Smooth muscle cell of the brain vasculature (primary cell): ENCODE measurements around the gene ANKLE2.
"Not testable (repeated sequence)": the region's sequence is repeated elsewhere in the genome, so short reads cannot be mapped to it uniquely, and the experiment has no call there.

Source experiments
- DNase-seq: peaks from one replicate; pipeline ENCODE4 v3.0.0-alpha.2; 2012; ENCODE audit warnings: low read depth, low spot score

ANKLE2 gene

DNA sequence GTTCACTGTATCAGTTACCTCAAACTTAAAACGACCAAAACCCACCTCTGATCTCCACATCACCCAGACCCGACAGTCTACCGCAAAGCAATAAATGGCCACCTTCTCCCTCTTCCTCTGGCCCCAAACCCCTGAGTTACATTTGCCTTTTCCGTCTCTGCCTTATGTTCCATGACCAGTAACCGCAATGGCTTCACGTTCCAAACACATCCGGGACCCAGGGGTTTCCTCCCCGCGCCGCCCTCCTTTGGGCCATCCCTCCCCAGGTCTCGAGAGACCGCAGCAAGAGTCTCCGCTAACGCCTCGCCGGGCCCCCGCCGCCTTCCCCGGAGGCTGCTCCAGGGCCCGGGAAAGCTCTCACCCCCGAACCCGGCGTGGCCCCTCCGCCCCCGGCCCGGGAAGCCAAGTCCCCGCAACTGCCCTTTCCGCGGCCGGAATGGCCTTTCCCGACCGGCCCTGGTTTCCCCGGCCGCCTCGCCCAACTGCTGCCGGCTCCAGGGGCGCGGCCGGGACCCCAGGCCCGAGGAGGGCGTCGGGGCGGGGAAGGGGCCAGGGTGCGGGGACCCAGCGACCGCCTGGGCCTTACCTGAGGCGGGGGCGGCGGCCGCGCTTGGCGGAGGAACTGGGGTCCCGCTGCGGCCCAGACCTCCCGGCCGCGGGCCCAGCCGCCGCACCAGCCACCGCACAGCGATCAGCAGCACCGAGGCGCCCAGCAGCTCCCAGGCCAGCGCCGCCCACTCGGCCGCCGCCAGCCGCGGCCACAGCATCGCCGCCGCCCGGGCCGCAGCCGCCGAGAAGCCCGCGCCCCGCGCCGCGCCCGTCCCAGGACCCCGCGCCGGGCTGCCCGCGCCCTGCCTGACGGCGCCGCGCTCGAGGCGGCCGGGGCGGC lies at the start of gene ANKLE2:
TSS of gene ANKLE2 (minus strand) at position 801 of the 889 bp plus-strand sequence. CDS start at position 767, 34 bp downstream.
- DNase-seq: no peak

DNA sequence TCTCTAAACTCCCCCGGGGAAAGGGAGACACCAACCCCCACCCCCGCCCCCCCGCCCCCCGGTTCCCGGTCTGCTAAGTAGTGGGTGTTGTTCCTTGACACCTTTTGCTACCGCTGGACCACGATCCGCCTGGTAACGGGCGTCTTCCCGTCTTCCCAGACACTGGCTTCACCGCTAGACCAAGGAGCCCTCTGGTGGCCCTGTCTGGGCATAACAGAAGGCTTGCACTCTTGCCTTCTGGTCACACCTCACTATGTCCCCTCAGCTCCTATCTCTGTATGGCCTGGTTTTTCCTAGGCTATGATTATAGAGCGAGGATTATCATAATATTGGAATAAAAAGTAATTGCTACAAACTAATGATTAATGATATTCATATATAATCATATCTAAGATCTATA lies 47.8 kb upstream of the ANKLE2 start:
- DNase-seq: not testable (repeated sequence)

DNA sequence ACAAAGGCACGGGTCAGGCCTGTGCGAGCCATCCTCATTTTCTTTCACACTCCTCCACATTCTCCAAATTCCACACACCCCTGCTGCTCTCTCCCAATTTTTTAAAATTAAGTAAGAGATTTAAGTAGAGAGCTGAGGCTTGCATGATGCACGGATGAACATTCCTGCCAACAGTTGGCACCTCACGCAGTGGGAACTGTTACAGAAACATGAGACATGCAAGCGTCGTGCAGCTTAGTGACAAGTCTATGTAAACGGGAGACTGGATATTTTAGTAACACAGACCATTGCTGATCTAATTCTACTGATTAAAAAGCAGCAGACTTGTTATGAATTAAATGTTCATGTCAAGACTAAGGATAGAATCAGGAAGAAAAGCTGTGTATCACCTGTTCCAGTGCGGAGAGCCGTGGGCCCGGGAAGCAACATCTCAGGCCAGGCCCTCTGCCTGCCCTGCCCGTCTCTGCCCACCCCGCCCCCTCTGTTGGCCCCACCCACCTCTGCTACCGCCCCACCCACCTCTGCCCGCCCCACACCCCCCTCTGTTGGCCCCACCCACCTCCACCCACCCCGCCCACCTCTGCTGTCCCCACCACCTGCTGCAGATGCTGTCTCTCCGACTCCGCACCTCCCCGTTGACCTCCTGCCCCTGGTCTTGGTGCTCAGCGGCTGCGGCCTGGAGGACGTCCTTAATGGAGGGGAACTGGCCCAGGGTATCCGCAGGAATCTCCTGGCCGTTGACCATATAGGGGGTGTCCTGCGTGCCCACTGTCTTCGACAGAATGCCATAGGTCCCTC lies 45.9 kb upstream of the ANKLE2 start:
- DNase-seq: no peak

- no peak for DNase-seq
Observed at GRCh38 chr12:132806857-132807256, 45.2 kb upstream of the ANKLE2 start.

- DNase-seq: no peak
Observed at GRCh38 chr12:132804426-132804861, 42.8 kb upstream of the ANKLE2 start.

DNA sequence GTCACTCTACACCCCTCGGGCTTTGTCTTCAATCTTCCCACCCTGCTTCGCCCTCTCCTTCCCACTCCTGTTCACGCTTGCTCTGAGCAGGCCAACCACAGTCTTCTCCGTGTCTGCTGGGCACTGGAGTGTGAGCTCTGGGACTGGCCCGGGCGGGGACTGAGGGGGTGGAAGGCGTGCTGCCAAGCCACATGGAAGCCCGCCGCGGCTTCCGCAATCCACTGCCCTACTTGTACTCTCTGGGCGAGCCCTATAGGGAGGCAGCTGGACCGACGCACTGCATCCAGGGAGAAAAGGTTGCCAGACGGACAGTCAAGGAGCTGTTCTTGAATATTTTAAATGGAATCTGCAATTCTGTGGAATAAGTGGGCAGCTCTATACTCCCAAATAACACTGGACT lies 42.3 kb upstream of the ANKLE2 start:
- no peak for DNase-seq

GRCh38 chr12:132803125-132803524 lies 41.5 kb upstream of the ANKLE2 start:
- DNase-seq: no peak

GRCh38 chr12:132801741-132802140 lies 40.1 kb upstream of the ANKLE2 start:
- no peak for DNase-seq

DNA sequence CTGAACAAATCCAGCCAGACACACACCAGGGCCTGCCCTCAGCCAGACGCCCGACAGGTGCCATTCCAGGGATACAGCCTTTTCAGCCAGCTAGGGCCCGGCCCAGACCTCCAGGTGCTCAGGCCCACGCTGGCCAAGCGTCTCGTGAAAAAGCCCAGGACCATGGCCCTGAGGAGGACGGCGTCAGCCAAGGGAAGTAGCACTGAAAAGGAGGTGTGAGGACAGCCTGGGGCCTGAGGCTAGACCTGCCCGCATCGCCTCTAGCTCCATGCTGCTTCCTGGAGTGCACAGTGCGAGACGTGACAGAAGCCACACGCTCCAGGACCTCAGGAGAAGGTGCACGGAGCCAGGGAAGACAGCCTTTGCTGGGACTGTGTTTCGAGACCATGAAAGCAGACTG lies 37.2 kb upstream of the ANKLE2 start:
- DNase-seq: no peak

- no peak for DNase-seq
Observed at GRCh38 chr12:132797820-132798570, 36.4 kb upstream of the ANKLE2 start.

- DNase-seq: no peak
Observed at GRCh38 chr12:132795847-132796246, 34.2 kb upstream of the ANKLE2 start.

DNA sequence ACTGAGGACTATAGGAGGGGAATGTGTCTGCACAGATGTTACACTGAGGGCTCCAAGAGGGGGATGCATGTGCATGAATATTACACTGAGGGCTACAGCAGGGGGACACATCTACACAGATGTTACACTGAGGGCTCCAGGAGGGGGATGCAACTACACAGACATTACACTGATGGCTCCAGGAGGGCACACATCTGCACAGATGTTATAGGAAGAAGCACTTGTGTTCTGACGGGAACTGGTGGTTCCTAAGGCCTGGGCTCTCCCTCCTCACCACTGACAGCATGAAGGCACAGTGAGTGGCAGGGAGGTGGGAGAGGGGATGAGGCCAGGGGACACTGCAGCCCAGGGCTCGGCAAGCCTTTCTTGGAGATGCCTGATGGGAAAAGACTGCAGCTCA lies 30.3 kb upstream of the ANKLE2 start:
- DNase-seq: not testable (repeated sequence)

DNA sequence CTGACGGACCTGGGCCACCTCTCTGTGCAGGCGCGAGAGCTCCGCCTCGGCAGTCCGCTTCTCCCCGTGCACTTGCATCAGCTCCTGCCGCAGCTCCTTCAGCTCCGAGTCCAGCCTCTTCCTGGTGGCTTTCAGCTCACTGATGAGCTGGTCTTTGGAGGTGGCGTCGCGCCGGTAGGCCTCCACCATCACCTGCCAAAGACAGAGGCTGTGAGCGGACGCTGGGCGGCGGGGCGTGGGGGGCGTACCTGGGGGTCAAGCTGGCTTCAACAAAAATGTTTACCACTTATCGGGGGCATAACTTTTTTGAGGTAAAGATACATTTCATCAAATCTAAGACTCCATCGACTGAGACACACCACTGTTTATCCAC lies 27.5 kb upstream of the ANKLE2 start:
- no peak for DNase-seq

GRCh38 chr12:132788375-132789098 lies 26.9 kb upstream of the ANKLE2 start:
- no peak for DNase-seq

DNA sequence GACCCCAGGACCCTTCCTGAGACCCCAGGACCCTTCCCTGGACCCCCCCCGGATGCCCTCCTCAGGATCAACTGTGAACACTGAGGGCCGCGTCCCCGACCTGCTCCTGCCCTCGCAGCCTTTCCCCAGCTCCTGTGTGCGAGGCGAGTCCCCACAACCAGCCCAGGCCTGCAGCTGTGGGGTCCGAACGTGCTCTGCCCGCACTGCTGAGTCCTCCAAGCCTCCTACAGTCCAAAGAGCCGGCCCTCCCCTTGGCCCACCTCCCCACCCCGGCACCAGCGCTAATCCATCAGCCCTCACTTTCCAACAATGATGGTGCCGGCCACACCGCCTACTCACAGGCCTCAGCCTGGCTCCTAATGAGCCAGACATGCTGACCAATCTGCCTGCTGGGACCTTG lies 26.2 kb upstream of the ANKLE2 start:
- no peak for DNase-seq

DNA sequence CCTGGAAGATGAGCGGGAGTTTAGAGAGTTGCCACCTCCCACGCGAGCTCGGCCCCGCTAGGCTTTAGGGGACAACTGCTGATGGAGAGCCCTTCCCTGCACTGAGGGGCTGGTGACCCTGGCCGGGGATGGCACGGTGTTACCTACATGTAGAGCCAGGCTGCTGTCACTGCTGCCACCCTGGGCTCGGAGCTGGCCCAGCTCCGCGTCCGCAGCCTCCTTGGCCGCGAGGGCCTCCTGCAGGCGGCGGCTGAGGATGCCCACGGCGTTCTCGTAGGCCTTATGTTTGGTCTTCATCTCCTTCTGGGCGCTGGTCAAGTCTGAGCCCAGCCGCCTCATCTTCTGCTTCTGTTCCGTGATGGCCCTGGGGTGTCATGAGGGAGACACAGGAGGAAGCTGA lies 24.6 kb upstream of the ANKLE2 start:
- DNase-seq: no peak

DNA sequence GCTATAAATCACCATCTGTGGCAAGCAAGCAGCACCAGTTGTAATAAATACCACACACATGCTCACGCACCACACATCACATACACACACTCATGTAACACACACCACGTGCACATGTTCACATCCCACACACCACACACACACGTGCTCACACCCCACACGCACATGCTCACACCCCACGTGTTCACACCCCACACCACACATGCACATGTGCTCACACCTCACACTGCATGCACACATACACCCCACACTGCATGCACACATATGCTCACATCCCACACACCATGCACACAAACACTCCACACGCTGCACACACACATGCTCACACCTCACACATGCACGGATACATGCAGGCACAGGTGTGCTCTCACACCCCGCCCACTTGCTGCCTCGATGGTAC lies 22.9 kb upstream of the ANKLE2 start:
- no peak for DNase-seq

GRCh38 chr12:132783917-132784531 lies 22.4 kb upstream of the ANKLE2 start:
- no peak for DNase-seq

DNA sequence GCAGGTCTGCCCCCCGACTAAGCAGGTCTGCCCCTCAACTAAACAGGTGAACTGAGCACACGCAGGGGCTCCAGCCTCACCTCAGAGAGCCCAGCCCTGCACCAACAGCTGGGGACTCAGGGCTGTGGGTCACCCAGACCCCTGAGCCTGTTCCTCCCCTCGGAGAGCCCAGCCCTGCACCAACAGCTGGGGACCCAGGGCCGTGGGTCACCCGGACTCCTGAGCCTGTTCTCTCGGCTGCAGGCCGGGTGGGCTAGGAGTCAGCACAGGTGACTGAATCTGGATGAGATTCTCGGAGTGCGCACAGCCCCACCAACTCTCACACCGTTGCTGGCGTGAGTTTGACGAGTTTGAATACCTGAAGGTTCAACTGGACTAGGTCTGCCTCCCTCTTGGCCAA lies 20.3 kb upstream of the ANKLE2 start:
- DNase-seq: no peak

DNA sequence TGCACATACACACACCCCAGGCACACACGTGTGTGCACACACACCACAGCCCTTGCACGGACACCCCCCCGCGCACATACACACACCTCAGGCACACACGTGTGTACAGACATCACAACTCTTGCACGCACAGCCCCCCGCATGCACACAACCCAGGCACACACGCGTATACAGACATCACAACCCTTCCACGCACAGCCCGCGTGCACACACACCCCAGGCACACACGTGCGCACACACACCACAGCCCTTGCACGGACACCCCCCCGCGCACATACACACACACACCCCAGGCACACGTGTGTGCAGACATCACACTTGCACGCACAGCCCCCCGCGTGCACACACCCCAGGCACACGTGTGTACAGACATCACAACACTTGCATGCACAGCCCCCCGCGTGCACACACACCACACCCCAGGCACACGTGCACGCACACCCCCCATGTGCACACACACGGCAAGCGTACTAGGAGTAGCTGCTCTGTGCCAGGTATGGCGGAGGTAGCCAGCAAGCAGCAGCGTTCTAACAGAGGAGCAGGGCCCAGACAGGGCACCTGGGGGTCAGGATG lies 18.2 kb upstream of the ANKLE2 start:
- DNase-seq: no peak

- no peak for DNase-seq
Observed at GRCh38 chr12:132777614-132778013, 16.0 kb upstream of the ANKLE2 start.
